ENCODE results near the gene OR10A6.
A peak's percentile ranks its signal among the peaks of the same experiment; 100 is the strongest.

OR10A6 gene, protein sequence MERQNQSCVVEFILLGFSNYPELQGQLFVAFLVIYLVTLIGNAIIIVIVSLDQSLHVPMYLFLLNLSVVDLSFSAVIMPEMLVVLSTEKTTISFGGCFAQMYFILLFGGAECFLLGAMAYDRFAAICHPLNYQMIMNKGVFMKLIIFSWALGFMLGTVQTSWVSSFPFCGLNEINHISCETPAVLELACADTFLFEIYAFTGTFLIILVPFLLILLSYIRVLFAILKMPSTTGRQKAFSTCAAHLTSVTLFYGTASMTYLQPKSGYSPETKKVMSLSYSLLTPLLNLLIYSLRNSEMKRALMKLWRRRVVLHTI

GRCh38 chr11:7931168-7931567 lies at the start of gene OR10A6:
Gene OR10A6, minus strand, starts transcription at chr11:7931268. Its CDS starts 2,606 bp downstream, at chr11:7928662.
- DNase-seq (ENCODE audit: low read depth), result no peak

GRCh38 chr11:7977232-7977917 lies 46.3 kb upstream of the OR10A6 start:
- peak; percentile 95 for DNase-seq (ENCODE audit: low read depth)

GRCh38 chr11:7974668-7975067 lies 43.6 kb upstream of the OR10A6 start:
- DNase-seq (ENCODE audit: low read depth), result no peak

- DNase-seq (ENCODE audit: low read depth), result no peak
Observed at GRCh38 chr11:7973011-7973410, 41.9 kb upstream of the OR10A6 start.

- no peak for DNase-seq (ENCODE audit: low read depth)
Observed at GRCh38 chr11:7971846-7972245, 40.8 kb upstream of the OR10A6 start.

DNA sequence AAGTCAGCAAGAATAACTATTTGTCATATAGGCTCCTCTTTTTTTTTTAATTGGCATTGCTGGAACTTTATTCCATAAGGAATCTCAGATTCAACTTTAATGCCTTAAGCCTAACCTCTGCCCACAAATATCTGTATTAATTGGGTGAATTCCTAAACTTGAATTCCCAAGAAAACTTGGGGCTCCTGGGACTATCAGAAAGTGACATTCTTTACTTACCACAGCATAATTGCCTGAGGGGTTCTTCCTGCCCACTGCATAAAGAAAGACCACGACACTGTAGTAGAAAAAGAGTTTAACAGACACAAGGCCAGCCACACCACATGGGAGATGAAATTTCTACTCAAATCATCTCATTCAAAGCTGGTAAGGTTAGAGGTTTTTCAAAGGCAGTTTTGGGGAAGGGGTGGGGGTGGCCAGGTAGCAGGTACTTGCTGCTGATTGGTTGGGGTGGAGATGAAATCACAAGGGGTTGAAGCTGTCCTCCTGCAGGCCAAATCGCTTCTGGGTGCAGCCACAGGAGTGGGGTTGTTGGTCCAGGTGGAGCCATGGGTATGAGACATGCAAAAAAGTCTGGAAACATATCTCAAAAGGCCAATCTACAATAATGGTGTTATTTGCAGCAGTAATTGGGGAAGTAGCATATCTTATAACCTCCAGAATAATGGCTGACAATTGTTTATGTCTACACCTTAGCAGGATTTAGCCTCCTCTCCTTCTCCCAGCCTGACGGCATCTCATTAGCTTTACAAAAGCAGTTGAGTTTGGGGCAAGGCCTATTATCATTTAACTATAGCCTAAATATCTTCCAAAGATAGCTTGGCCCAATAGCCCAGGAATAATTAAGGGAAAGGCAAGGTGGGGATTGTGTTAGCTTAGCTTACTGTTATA lies 38.9 kb upstream of the OR10A6 start:
- DNase-seq (ENCODE audit: low read depth), result no peak

DNA sequence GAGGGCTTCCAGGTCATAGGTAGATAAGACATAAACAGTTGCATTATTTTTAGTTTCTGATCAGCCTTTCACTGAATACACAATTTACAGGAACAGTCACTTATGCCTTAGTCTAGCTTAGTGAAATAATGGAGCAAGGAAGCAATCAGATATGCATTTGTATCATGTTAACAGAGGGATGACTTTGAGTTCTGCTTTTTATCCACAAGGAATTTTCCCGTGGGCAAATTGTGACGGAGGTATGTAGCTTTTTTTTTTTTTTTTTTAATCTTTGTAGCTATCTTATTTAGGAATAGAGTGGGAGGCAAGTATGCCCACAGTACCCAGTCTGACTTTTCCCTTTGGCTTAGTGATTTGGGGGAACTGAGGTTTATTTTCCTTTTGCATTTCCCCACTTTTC lies 37.6 kb upstream of the OR10A6 start:
- no peak for DNase-seq (ENCODE audit: low read depth)

DNA sequence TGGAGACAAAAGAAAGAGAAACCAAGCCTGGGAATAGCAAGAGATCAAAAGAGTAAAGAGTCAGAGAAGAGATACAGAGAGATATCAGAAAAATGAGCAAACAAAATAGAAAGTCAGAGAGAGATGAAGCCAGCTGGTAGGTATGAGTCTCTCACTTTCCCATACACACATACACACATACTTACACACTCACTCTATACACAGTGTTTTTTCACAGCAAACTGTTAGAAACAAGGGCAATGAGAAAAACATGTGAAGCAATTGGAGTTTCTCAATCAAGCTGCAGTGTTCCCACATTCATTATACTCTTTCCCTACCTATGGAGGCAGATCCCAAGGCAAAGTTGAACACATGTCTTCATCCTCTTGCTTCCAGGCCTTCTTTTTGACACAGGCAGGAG lies 36.8 kb upstream of the OR10A6 start:
- no peak for DNase-seq (ENCODE audit: low read depth)

DNA sequence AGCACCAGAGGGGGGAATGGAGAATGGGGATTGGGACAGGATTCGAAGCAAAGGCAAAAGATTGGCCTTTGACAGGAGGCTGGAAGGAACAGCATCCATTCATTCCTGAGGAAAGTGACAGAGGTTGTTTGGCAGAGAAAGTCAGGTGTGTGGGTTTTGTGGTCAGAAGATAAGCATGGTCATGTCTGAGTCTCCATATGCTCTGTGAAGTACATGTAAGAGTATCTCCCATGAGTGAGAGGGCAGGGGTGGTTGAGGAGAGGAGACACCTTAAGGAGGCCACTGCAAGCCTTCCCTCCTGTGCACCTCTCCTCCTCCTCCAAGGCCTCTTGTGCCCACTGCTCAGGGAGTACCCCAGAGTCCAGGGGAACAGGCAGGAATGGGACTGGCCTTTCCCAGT lies 36.0 kb upstream of the OR10A6 start:
- DNase-seq (ENCODE audit: low read depth), result no peak

DNA sequence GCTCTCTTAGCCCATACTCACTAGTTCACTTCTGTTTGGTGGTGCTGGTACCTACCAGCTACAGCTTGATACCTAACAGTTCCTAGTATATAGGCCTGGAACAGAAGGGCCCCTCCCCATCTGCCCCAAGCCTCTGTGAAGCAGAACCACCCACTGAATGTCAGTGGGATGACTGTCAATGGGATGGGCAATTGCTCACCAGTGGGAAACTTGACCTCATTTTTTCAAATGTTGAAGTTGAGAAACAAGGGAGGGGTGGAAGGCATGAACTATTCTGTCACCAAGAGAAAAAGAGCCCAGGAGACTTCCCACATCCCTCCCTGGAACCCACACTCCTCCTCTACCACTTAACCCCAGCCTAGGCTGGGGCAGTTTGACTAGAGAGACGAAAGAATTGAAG lies 34.3 kb upstream of the OR10A6 start, which contains the start of gene NLRP10:
TSS of gene NLRP10 (minus strand) at position 62 of the 400 bp plus-strand sequence. CDS start 1,952 bp downstream, outside the sequence.
- DNase-seq (ENCODE audit: low read depth), result no peak

DNA sequence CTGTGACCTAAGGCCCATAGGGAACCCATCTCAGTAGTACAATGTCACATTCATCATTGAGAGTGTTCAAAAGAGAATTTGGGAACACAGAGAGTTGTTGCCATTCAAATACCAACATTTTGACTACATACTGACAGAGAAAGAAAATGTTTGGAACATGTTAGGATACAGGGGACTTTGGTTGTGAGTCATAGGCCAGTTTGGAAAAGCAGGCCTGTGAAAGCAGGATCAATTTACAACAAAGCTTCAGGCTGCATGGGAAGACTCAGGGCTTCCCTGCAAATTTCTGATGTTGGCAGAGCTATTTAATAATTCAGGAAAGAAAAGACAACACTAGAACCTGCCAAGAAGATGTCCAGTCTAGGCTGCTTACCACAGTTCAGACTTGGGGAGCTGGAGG lies 33.8 kb upstream of the OR10A6 start:
- peak; percentile 24 for DNase-seq (ENCODE audit: low read depth)

GRCh38 chr11:7964261-7964660 lies 33.2 kb upstream of the OR10A6 start:
- no peak for DNase-seq (ENCODE audit: low read depth)

- DNase-seq (ENCODE audit: low read depth), result no peak
Observed at GRCh38 chr11:7955191-7955590, 24.1 kb upstream of the OR10A6 start.

GRCh38 chr11:7949934-7950333 lies 18.9 kb upstream of the OR10A6 start:
- DNase-seq (ENCODE audit: low read depth), result no peak

- no peak for DNase-seq (ENCODE audit: low read depth)
Observed at GRCh38 chr11:7944123-7944522, 13.1 kb upstream of the OR10A6 start.

- DNase-seq (ENCODE audit: low read depth), result no peak
Observed at GRCh38 chr11:7941608-7942007, 10.5 kb upstream of the OR10A6 start, which contains the start of gene OR10A3. Gene OR10A3, minus strand, starts transcription at chr11:7941708. Its CDS starts 2,188 bp downstream, at chr11:7939520.

- DNase-seq (ENCODE audit: low read depth), result no peak
Observed at GRCh38 chr11:7941146-7941545, 10.1 kb upstream of the OR10A6 start.

- DNase-seq (ENCODE audit: low read depth), result no peak
Observed at GRCh38 chr11:7936615-7937014, 5.5 kb upstream of the OR10A6 start.

- no peak for DNase-seq (ENCODE audit: low read depth)
Observed at GRCh38 chr11:7927635-7928034, 3.4 kb downstream of the OR10A6 start.

- DNase-seq (ENCODE audit: low read depth), result no peak
Observed at GRCh38 chr11:7924536-7924935, 6.5 kb downstream of the OR10A6 start.

DNA sequence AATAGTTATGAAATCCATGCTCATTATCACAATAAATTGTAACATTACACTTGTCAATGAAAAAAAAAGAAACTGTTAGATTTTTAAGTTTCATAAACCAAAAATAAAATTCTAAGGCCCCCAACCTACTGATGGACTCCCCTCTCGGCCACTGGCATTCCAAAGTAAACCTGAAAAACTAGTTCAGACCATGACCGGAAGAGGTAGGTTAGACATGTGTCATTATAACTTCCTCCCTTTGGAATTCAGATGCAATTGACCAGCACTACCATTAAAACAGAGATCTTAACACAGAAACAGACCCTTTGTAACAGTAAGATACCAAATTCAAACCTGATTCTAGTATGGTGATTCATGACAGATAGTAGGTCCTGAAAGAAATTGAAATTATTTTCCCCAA lies 12.9 kb downstream of the OR10A6 start:
- DNase-seq (ENCODE audit: low read depth), result no peak

DNA sequence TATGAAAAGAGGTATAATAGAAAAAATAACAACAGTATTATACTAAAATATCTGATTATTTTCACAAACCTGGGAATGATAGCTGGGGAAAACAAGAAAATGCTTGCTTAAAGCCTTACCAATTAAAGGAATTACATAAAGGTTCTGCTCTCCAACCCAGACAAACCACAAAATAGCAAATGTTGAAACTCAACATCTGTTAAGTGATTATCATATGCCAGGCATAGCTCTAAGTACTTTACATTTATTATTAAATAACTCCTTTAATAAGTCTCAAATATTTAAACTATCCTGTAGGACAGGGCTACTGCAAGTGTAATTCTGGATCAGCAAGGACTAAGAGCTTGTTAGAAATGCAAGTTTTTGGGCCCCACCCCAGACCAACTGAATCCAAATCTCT lies 20.1 kb downstream of the OR10A6 start:
- DNase-seq (ENCODE audit: low read depth), result no peak

All from fibroblast of the conjunctiva (primary cell).